ENCODE results near the gene GPR143. TPM values are rescaled to one million over a fixed set of nuclear protein-coding genes. Genes with fewer than 3 reads are reported as not detected.

The GPR143 gene
- total RNA-seq, 1 experiment from 2014 or later, result not detected

GRCh38 chrX:9767375-9767774, 1.7 kb upstream of the GPR143 start:
- no peaks in the 10 kb centered on the region for H3K4me1 ChIP-seq (ENCODE audit: control insufficient read depth, insufficient read depth, low read length)
- in situ Hi-C loops (cut with HindIII; ENCODE audit: low pct_unique_long_range_greater_than_20kb, low sequenced_read_pairs) (no loop called here), intact Hi-C loops (cut with micrococcal nuclease; ENCODE audit: unreplicated experiment) (no loop called here)
- no TSS peak for BruUV-seq (replicated peaks)
- H3K27me3 ChIP-seq (ENCODE audit: control insufficient read depth, insufficient read depth, low read length), result no peaks in the 10 kb centered on the region
- ChIA-PET POLR2A (no interaction called here), CTCF (no interaction called here)
- DNase-seq (ENCODE audit: low read depth, low spot score) (no peak), ATAC-seq (no peak)
- TF ChIP-seq CTCF (IDR thresholded peaks at IDR 0.05), result no peak
- no peak for TF ChIP-seq TCF7L2 (IDR thresholded peaks at IDR 0.05; ENCODE audit: low read depth, low read length)
- TF ChIP-seq SIN3A (IDR thresholded peaks at IDR 0.05; ENCODE audit: borderline replicate concordance, insufficient read depth, low read depth, low read length), result no peak
- no peak for TF ChIP-seq REST (IDR thresholded peaks at IDR 0.05; ENCODE audit: insufficient read depth in 1 of 2, low read depth in 2 of 2, low read length in 1 of 2)
- no peak for TF ChIP-seq POLR2AphosphoS5 (IDR thresholded peaks at IDR 0.05; ENCODE audit: low read depth, low read length)
- no peak overlapping the region for H3K4me3 ChIP-seq (ENCODE audit: low read depth in 2 of 2, low read length in 2 of 2)
- no peak overlapping the region for H3K27ac ChIP-seq (ENCODE audit: low read length)
- H3K9me3 ChIP-seq (ENCODE audit: control insufficient read depth, insufficient read depth, low read depth, low read length), result no peaks in the 10 kb centered on the region
- H3K36me3 ChIP-seq (ENCODE audit: control insufficient read depth, insufficient read depth, low read length), result no peaks in the 10 kb centered on the region

- ChIA-PET POLR2A (no interaction called here), CTCF (no interaction called here)
- no peaks in the 10 kb centered on the region for H3K36me3 ChIP-seq (ENCODE audit: control insufficient read depth, insufficient read depth, low read length)
- in situ Hi-C loops (cut with HindIII; ENCODE audit: low pct_unique_long_range_greater_than_20kb, low sequenced_read_pairs) (no loop called here), intact Hi-C loops (cut with micrococcal nuclease; ENCODE audit: unreplicated experiment) (no loop called here)
- no peak for DNase-seq (ENCODE audit: low read depth, low spot score)
- no peak for ATAC-seq
- no peaks in the 10 kb centered on the region for H3K4me1 ChIP-seq (ENCODE audit: control insufficient read depth, insufficient read depth, low read length)
- no peaks in the 10 kb centered on the region for H3K27me3 ChIP-seq (ENCODE audit: control insufficient read depth, insufficient read depth, low read length)
- TF ChIP-seq CTCF (IDR thresholded peaks at IDR 0.05) (no peak), SIN3A (IDR thresholded peaks at IDR 0.05; ENCODE audit: borderline replicate concordance, insufficient read depth, low read depth, low read length) (no peak), REST (IDR thresholded peaks at IDR 0.05; ENCODE audit: insufficient read depth in 1 of 2, low read depth in 2 of 2, low read length in 1 of 2) (no peak), TCF7L2 (IDR thresholded peaks at IDR 0.05; ENCODE audit: low read depth, low read length) (no peak), POLR2AphosphoS5 (IDR thresholded peaks at IDR 0.05; ENCODE audit: low read depth, low read length) (no peak)
- H3K27ac ChIP-seq (ENCODE audit: low read length), result no peak overlapping the region
- no peaks in the 10 kb centered on the region for H3K9me3 ChIP-seq (ENCODE audit: control insufficient read depth, insufficient read depth, low read depth, low read length)
- BruUV-seq (replicated peaks), result no TSS peak
- H3K4me3 ChIP-seq (ENCODE audit: low read depth in 2 of 2, low read length in 2 of 2), result no peak overlapping the region
These were observed 443 bp downstream of the GPR143 start for GRCh38 chrX:9765072-9765736.
